HepG2 (cell line): ENCODE data around the gene AGPAT2. TPM values are rescaled to one million over a fixed set of nuclear protein-coding genes. Genes with fewer than 3 reads are reported as not detected.

Experiments used
- HCFC1 ChIP-seq: fragments of 150-350 bp; IDR thresholded peaks from 2 replicates; pipeline ENCODE4 v1.6.1; 2014; ENCODE audit warnings: low read depth, low read length
- HIVEP1 ChIP-seq: sonication (generic); formaldehyde crosslinking; IDR thresholded peaks from 2 replicates; pipeline ENCODE4 v1.4.0; 2020; ENCODE audit warnings: mild to moderate bottlenecking, missing genetic modification reagents
- SAP130 ChIP-seq: IDR thresholded peaks from 2 replicates; pipeline ENCODE4 v1.6.1; 2016; ENCODE audit warnings: low read depth
- TBX2 ChIP-seq: sonication (generic); formaldehyde crosslinking; IDR thresholded peaks from 2 replicates; pipeline ENCODE4 v1.5.0; 2020; ENCODE audit warnings: missing genetic modification reagents, mild to moderate bottlenecking, borderline replicate concordance
- ZNF12 ChIP-seq: sonication (generic); formaldehyde crosslinking; IDR thresholded peaks from 2 replicates; pipeline ENCODE4 v1.5.0; 2020; ENCODE audit warnings: missing genetic modification reagents
- polyA plus RNA-seq, 8 experiments: library from polyadenylated mRNA; depleted of rRNA in 3 of 8; stranded (reverse) in 7 of 8; unstranded in 1 of 8; fragments of >200 nt; fragmentation: Illumina TruSeq in 4 of 8; extraction: Trizol in 4 of 8; gene quantifications; 2 replicates each; pipeline versions ENCODE4 v1.2.1 to v1.2.3, GENCODE V29; 2011 to 2016; ENCODE audit warnings: low read depth in 4 of 8, missing spikeins in 1 of 8, mixed read lengths in 1 of 8; ENCODE audit not compliant: insufficient read depth in 1 of 8
- total RNA-seq, 5 experiments: library from RNA; depleted of rRNA; stranded (reverse); fragments of >200 nt; fragmentation: Illumina TruSeq; extraction: Trizol; gene quantifications; 2 replicates each; pipeline ENCODE4 v1.2.3, GENCODE V29; 2016; ENCODE audit warnings: low read depth in 1 of 5
- TF ChIP-seq, protein P1 (sequence below): sonication (generic); formaldehyde crosslinking; IDR thresholded peaks from 2 replicates; pipeline ENCODE4 v1.5.0; 2020; ENCODE audit warnings: mild to moderate bottlenecking, missing genetic modification reagents
- TF ChIP-seq, protein P2 (sequence below): sonication (generic); formaldehyde crosslinking; IDR thresholded peaks from 2 replicates; pipeline ENCODE4 v1.4.0; 2020; ENCODE audit warnings: missing genetic modification reagents
- TF ChIP-seq, protein P3 (sequence below): sonication (generic); formaldehyde crosslinking; IDR thresholded peaks from 2 replicates; pipeline ENCODE4 v1.4.0; 2020; ENCODE audit warnings: missing genetic modification reagents
- TF ChIP-seq, protein P4 (sequence below): sonication (generic); formaldehyde crosslinking; IDR thresholded peaks from 2 replicates; pipeline ENCODE4 v1.4.0; 2020; ENCODE audit warnings: missing genetic modification reagents, borderline replicate concordance
- TF ChIP-seq, protein P5 (sequence below): sonication (generic); formaldehyde crosslinking; IDR thresholded peaks from 2 replicates; pipeline ENCODE4 v1.5.0; 2020; ENCODE audit warnings: missing genetic modification reagents, mild to moderate bottlenecking, borderline replicate concordance
- TF ChIP-seq, protein P6 (sequence below): sonication (generic); formaldehyde crosslinking; IDR thresholded peaks from 2 replicates; pipeline ENCODE4 v1.4.0; 2020; ENCODE audit warnings: missing genetic modification reagents
- TF ChIP-seq, protein P7 (sequence below): IDR thresholded peaks from 2 replicates; pipeline ENCODE4 v1.6.1; 2016; ENCODE audit warnings: missing biosample characterization, missing genetic modification reagents, low read depth

The AGPAT2 gene
- total and polyA plus RNA-seq, 2 of the 13 experiments (the other 11 are each of a cell fraction or from before 2014, with no cell fraction given): 3.9 to 25.8 TPM

DNA sequence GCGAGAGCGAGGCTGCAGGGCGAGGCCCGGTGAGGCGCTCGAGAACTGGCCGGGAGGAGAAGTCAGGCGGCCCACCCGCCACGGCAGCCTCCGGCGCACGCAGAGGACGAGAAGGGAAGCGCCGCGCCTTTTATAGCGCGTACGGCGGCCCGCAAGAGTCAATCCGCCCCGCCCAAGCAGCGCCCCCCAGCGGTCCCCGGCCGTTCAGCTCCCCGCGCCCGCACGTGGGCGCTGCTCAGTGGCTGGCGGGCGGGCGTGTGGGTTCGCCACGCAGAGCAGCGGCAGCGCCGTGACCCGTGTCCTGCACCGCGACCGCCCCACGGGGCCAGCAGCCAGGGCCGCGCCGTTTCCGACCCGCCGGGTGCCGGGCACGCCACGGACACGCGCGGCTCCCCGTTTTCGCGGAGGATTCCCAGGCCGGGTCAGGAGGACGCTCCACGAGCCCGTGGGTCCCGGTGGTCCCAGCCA is 40.9 kb upstream of the AGPAT2 start (continued):
- TF ChIP-seq, protein P1, sequence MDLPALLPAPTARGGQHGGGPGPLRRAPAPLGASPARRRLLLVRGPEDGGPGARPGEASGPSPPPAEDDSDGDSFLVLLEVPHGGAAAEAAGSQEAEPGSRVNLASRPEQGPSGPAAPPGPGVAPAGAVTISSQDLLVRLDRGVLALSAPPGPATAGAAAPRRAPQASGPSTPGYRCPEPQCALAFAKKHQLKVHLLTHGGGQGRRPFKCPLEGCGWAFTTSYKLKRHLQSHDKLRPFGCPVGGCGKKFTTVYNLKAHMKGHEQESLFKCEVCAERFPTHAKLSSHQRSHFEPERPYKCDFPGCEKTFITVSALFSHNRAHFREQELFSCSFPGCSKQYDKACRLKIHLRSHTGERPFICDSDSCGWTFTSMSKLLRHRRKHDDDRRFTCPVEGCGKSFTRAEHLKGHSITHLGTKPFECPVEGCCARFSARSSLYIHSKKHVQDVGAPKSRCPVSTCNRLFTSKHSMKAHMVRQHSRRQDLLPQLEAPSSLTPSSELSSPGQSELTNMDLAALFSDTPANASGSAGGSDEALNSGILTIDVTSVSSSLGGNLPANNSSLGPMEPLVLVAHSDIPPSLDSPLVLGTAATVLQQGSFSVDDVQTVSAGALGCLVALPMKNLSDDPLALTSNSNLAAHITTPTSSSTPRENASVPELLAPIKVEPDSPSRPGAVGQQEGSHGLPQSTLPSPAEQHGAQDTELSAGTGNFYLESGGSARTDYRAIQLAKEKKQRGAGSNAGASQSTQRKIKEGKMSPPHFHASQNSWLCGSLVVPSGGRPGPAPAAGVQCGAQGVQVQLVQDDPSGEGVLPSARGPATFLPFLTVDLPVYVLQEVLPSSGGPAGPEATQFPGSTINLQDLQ (CRISPR knock-in tag): no peak
- TF ChIP-seq, protein P2, sequence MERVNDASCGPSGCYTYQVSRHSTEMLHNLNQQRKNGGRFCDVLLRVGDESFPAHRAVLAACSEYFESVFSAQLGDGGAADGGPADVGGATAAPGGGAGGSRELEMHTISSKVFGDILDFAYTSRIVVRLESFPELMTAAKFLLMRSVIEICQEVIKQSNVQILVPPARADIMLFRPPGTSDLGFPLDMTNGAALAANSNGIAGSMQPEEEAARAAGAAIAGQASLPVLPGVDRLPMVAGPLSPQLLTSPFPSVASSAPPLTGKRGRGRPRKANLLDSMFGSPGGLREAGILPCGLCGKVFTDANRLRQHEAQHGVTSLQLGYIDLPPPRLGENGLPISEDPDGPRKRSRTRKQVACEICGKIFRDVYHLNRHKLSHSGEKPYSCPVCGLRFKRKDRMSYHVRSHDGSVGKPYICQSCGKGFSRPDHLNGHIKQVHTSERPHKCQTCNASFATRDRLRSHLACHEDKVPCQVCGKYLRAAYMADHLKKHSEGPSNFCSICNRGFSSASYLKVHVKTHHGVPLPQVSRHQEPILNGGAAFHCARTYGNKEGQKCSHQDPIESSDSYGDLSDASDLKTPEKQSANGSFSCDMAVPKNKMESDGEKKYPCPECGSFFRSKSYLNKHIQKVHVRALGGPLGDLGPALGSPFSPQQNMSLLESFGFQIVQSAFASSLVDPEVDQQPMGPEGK (CRISPR knock-in tag): peak; percentile 76
- TF ChIP-seq TBX2 (CRISPR knock-in tag): peak; percentile 78
- TF ChIP-seq SAP130 (CRISPR knock-in tag): peak; percentile 85
- peak; percentile 66; the same call in 1 of the 2 replicates for TF ChIP-seq ZNF12 (CRISPR knock-in tag)
- TF ChIP-seq, protein P3, sequence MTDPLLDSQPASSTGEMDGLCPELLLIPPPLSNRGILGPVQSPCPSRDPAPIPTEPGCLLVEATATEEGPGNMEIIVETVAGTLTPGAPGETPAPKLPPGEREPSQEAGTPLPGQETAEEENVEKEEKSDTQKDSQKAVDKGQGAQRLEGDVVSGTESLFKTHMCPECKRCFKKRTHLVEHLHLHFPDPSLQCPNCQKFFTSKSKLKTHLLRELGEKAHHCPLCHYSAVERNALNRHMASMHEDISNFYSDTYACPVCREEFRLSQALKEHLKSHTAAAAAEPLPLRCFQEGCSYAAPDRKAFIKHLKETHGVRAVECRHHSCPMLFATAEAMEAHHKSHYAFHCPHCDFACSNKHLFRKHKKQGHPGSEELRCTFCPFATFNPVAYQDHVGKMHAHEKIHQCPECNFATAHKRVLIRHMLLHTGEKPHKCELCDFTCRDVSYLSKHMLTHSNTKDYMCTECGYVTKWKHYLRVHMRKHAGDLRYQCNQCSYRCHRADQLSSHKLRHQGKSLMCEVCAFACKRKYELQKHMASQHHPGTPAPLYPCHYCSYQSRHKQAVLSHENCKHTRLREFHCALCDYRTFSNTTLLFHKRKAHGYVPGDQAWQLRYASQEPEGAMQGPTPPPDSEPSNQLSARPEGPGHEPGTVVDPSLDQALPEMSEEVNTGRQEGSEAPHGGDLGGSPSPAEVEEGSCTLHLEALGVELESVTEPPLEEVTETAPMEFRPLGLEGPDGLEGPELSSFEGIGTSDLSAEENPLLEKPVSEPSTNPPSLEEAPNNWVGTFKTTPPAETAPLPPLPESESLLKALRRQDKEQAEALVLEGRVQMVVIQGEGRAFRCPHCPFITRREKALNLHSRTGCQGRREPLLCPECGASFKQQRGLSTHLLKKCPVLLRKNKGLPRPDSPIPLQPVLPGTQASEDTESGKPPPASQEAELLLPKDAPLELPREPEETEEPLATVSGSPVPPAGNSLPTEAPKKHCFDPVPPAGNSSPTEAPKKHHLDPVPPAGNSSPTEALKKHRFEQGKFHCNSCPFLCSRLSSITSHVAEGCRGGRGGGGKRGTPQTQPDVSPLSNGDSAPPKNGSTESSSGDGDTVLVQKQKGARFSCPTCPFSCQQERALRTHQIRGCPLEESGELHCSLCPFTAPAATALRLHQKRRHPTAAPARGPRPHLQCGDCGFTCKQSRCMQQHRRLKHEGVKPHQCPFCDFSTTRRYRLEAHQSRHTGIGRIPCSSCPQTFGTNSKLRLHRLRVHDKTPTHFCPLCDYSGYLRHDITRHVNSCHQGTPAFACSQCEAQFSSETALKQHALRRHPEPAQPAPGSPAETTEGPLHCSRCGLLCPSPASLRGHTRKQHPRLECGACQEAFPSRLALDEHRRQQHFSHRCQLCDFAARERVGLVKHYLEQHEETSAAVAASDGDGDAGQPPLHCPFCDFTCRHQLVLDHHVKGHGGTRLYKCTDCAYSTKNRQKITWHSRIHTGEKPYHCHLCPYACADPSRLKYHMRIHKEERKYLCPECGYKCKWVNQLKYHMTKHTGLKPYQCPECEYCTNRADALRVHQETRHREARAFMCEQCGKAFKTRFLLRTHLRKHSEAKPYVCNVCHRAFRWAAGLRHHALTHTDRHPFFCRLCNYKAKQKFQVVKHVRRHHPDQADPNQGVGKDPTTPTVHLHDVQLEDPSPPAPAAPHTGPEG (CRISPR knock-in tag): peak; percentile 85
- peak; percentile 55; the same call in 1 of the 2 replicates for TF ChIP-seq HCFC1
- TF ChIP-seq, protein P4, sequence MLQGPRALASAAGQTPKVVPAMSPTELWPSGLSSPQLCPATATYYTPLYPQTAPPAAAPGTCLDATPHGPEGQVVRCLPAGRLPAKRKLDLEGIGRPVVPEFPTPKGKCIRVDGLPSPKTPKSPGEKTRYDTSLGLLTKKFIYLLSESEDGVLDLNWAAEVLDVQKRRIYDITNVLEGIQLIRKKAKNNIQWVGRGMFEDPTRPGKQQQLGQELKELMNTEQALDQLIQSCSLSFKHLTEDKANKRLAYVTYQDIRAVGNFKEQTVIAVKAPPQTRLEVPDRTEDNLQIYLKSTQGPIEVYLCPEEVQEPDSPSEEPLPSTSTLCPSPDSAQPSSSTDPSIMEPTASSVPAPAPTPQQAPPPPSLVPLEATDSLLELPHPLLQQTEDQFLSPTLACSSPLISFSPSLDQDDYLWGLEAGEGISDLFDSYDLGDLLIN: peak; percentile 93
- TF ChIP-seq, protein P5, sequence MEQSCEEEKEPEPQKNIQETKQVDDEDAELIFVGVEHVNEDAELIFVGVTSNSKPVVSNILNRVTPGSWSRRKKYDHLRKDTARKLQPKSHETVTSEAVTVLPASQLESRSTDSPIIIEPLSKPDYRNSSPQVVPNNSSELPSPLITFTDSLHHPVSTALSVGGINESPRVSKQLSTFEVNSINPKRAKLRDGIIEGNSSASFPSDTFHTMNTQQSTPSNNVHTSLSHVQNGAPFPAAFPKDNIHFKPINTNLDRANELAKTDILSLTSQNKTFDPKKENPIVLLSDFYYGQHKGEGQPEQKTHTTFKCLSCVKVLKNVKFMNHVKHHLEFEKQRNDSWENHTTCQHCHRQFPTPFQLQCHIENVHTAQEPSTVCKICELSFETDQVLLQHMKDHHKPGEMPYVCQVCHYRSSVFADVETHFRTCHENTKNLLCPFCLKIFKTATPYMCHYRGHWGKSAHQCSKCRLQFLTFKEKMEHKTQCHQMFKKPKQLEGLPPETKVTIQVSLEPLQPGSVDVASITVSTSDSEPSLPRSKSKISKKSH (CRISPR knock-in tag): no peak
- TF ChIP-seq HIVEP1 (CRISPR knock-in tag): no peak
- TF ChIP-seq, protein P6, sequence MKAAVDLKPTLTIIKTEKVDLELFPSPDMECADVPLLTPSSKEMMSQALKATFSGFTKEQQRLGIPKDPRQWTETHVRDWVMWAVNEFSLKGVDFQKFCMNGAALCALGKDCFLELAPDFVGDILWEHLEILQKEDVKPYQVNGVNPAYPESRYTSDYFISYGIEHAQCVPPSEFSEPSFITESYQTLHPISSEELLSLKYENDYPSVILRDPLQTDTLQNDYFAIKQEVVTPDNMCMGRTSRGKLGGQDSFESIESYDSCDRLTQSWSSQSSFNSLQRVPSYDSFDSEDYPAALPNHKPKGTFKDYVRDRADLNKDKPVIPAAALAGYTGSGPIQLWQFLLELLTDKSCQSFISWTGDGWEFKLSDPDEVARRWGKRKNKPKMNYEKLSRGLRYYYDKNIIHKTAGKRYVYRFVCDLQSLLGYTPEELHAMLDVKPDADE (CRISPR knock-in tag): no peak
- TF ChIP-seq, protein P7, sequence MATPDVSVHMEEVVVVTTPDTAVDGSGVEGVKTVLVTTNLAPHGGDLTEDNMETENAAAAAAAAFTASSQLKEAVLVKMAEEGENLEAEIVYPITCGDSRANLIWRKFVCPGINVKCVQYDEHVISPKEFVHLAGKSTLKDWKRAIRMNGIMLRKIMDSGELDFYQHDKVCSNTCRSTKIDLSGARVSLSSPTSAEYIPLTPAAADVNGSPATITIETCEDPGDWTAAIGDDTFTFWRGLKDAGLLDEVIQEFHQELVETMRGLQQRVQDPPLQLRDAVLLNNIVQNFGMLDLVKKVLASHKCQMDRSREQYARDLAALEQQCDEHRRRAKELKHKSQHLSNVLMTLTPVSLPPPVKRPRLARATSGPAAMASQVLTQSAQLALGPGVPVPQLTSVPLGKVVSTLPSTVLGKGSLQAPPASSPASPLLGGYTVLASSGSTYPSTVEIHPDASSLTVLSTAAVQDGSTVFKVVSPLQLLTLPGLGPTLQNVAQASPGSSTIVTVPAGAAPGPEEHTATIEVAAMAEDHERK (CRISPR knock-in tag): 0 out of 2 replicates have a peak, but pooled peaks have one; percentile 39
